ENCODE measurements around the gene ADSL. TPM values are rescaled to one million over a fixed set of nuclear protein-coding genes. Genes with fewer than 3 reads are reported as not detected.

The ADSL gene
- polyA plus RNA-seq, 1 of the 3 experiments (the other 2 are of a cell fraction) = 79.7 TPM

DNA sequence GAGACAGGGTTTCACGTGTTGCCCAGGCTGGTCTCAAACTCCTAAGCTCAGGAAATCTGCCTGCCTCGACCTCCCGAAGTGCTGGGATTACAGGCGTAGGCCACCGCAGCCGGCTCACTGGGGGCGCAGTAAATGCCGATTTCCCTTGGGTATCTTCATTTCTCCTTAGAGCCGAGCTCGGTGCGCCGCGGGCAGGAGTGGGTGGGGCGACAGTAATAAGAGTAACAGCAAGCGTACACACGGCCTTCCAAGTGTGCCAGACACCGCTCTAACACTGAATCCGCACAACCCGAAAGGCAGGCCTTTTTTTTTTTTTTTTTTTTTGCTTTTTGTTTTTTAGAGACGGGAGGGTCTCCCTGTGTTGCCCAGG lies 500 bp upstream of the ADSL start:
- H3F3A ChIP-seq (replicated peaks; ENCODE audit: insufficient read depth) = no peaks in the 10 kb centered on the region
- 0% methylated on average over 14 of the region's 20 CpGs for WGBS (ENCODE audit: low lambda C conversion rate)
- no peaks in the 10 kb centered on the region for H3K9me2 ChIP-seq
- peaks cover 43% of the 10 kb centered on the region for H3K79me2 ChIP-seq (ENCODE audit: insufficient read depth)
- peak; percentile 36 for DNase-seq
- TF ChIP-seq, protein P1, sequence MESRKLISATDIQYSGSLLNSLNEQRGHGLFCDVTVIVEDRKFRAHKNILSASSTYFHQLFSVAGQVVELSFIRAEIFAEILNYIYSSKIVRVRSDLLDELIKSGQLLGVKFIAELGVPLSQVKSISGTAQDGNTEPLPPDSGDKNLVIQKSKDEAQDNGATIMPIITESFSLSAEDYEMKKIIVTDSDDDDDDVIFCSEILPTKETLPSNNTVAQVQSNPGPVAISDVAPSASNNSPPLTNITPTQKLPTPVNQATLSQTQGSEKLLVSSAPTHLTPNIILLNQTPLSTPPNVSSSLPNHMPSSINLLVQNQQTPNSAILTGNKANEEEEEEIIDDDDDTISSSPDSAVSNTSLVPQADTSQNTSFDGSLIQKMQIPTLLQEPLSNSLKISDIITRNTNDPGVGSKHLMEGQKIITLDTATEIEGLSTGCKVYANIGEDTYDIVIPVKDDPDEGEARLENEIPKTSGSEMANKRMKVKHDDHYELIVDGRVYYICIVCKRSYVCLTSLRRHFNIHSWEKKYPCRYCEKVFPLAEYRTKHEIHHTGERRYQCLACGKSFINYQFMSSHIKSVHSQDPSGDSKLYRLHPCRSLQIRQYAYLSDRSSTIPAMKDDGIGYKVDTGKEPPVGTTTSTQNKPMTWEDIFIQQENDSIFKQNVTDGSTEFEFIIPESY (IDR thresholded peaks at IDR 0.05; ENCODE audit: borderline replicate concordance, low read depth) = no peak
- TF ChIP-seq, protein P2, sequence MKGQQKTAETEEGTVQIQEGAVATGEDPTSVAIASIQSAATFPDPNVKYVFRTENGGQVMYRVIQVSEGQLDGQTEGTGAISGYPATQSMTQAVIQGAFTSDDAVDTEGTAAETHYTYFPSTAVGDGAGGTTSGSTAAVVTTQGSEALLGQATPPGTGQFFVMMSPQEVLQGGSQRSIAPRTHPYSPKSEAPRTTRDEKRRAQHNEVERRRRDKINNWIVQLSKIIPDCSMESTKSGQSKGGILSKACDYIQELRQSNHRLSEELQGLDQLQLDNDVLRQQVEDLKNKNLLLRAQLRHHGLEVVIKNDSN (IDR thresholded peaks at IDR 0.05; ENCODE audit: borderline replicate concordance, low read depth) = no peak
- TF ChIP-seq GATA2 (CRISPR knock-in tag; IDR thresholded peaks at IDR 0.05) (no peak), ELF1 (IDR thresholded peaks at IDR 0.05) (no peak), CHD2 (IDR thresholded peaks at IDR 0.05; ENCODE audit: low read length, partially characterized antibody) (no peak), EZH2phosphoT487 (IDR thresholded peaks at IDR 0.05; ENCODE audit: borderline replicate concordance, low read depth) (no peak), TEAD4 (IDR thresholded peaks at IDR 0.05; ENCODE audit: borderline replicate concordance, insufficient read depth) (no peak), RAD21 (IDR thresholded peaks at IDR 0.05; ENCODE audit: low read length) (no peak), GABPA (IDR thresholded peaks at IDR 0.05; ENCODE audit: low read depth) (no peak)
- TF ChIP-seq, protein P3, sequence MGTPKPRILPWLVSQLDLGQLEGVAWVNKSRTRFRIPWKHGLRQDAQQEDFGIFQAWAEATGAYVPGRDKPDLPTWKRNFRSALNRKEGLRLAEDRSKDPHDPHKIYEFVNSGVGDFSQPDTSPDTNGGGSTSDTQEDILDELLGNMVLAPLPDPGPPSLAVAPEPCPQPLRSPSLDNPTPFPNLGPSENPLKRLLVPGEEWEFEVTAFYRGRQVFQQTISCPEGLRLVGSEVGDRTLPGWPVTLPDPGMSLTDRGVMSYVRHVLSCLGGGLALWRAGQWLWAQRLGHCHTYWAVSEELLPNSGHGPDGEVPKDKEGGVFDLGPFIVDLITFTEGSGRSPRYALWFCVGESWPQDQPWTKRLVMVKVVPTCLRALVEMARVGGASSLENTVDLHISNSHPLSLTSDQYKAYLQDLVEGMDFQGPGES (IDR thresholded peaks at IDR 0.05; ENCODE audit: low read depth, low read length) = no peak
- TF ChIP-seq, protein P4, sequence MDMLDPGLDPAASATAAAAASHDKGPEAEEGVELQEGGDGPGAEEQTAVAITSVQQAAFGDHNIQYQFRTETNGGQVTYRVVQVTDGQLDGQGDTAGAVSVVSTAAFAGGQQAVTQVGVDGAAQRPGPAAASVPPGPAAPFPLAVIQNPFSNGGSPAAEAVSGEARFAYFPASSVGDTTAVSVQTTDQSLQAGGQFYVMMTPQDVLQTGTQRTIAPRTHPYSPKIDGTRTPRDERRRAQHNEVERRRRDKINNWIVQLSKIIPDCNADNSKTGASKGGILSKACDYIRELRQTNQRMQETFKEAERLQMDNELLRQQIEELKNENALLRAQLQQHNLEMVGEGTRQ (IDR thresholded peaks at IDR 0.05; ENCODE audit: borderline replicate concordance, low read depth, low read length) = no peak
- ChIA-PET POLR2A (interaction anchor here (1.1 to 1.8 kb wide), 2 partner anchors 27 to 168 kb away, joined by 3 read pairs; partner anchors contain the start of gene TNRC6B), CTCF (interaction anchor here (1.2 kb wide), 1 partner anchor 811 kb away, joined by 5 read pairs; no protein-coding TSS in a partner anchor)
- H3K9me3 ChIP-seq = no peaks in the 10 kb centered on the region
- peaks cover 8 to 9% of the 10 kb centered on the region in 2 experiments for H3K36me3 ChIP-seq (replicated peaks in 1 of 2; ENCODE audit: control insufficient read depth in 1 of 2, insufficient read depth in 2 of 2, low read length in 1 of 2)
- peaks cover 0 to 5% of the 10 kb centered on the region in 2 experiments; a peak in 3 of 4 replicates for H3K4me1 ChIP-seq (ENCODE audit: control insufficient read depth in 1 of 2, insufficient read depth in 2 of 2, low read depth in 1 of 2, low read length in 1 of 2)
- peak overlapping the region; percentile 81 for H3K4me2 ChIP-seq
- H2AFZ ChIP-seq (ENCODE audit: low read depth) = peak overlapping the region; percentile 78
- peak overlapping the region; percentile 67 to 71 for H3K4me3 ChIP-seq (ENCODE audit: low read depth in 2 of 2, low read length in 1 of 2)
- H3K27ac ChIP-seq (ENCODE audit: low read depth in 2 of 2, low read length in 1 of 2) = peak overlapping the region; percentile 80 to 90
- H3K9ac ChIP-seq = peak overlapping the region; percentile 84
- H3K27me3 ChIP-seq (ENCODE audit: insufficient read depth) = no peaks in the 10 kb centered on the region
- no peaks in the 10 kb centered on the region; the same call in 1 of the 2 replicates for H4K20me1 ChIP-seq (ENCODE audit: insufficient read depth)

All from SK-N-SH (cell line).